Effector memory CD4-positive, alpha-beta T cell (primary cell): ENCODE results near the gene EME2.
"Not testable (repeated sequence)": the region's sequence is repeated elsewhere in the genome, so short reads cannot be mapped to it uniquely, and the experiment has no call there.

Experiments used
- DNase-seq, 3 donors: peaks; one replicate each; pipeline ENCODE4 v3.0.0-alpha.2; 2020
- H3K27ac ChIP-seq: 2 replicates; pipeline ENCODE4 v1.7.0; 2013; ENCODE audit warnings: mild to moderate bottlenecking, low read length, moderate library complexity; ENCODE audit not compliant: insufficient read depth, poor library complexity, severe bottlenecking
- H3K27me3 ChIP-seq: replicated peaks from 2 replicates; pipeline ENCODE4 v1.7.0; 2013; ENCODE audit warnings: mild to moderate bottlenecking, low read length; ENCODE audit not compliant: insufficient read depth, control insufficient read depth, poor library complexity, severe bottlenecking
- H3K36me3 ChIP-seq: 2 replicates; pipeline ENCODE4 v1.7.0; 2013; ENCODE audit warnings: mild to moderate bottlenecking, low read length, moderate library complexity; ENCODE audit not compliant: control insufficient read depth, insufficient read depth
- H3K4me1 ChIP-seq: 2 replicates; pipeline ENCODE4 v1.7.0; 2013; ENCODE audit warnings: low read length, mild to moderate bottlenecking; ENCODE audit not compliant: control insufficient read depth, insufficient read depth, poor library complexity, severe bottlenecking
- H3K4me3 ChIP-seq: 2 replicates; pipeline ENCODE4 v1.7.0; 2013; ENCODE audit warnings: low read length, low read depth, mild to moderate bottlenecking; ENCODE audit not compliant: insufficient read depth, poor library complexity, severe bottlenecking
- H3K9me3 ChIP-seq: 2 replicates; pipeline ENCODE4 v1.7.0; 2013; ENCODE audit warnings: mild to moderate bottlenecking, low read length, moderate library complexity; ENCODE audit not compliant: control insufficient read depth

EME2 gene

DNA sequence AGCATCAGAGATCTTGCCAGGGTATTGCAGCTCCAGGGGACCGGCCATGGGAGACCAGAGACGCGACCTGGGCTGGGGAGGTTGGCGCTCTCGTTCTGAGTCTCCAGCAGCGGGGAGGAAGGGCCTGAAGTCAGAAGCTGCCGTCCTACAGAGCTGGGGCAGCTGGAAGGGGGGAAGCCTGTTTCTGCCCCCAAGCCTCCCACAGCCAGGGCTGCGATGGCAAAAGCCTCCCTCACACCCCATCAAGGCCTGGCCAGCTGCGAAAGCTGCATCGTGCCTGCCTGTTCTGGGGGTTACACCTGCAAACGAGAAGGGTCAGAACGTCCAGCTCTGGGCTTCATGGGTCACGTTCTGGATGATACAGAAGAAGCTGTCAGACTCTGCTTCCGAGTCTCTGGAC is 40.5 kb upstream of the EME2 start:
- Histone ChIP-seq H3K27me3 (no peaks in the 10 kb centered on the region), H3K27ac (no peak overlapping the region), H3K4me1 (no peaks in the 10 kb centered on the region), H3K36me3 (peaks cover 62% of the 10 kb centered on the region), H3K4me3 (no peak overlapping the region), H3K9me3 (no peaks in the 10 kb centered on the region)
- DNase-seq: no peak

DNA sequence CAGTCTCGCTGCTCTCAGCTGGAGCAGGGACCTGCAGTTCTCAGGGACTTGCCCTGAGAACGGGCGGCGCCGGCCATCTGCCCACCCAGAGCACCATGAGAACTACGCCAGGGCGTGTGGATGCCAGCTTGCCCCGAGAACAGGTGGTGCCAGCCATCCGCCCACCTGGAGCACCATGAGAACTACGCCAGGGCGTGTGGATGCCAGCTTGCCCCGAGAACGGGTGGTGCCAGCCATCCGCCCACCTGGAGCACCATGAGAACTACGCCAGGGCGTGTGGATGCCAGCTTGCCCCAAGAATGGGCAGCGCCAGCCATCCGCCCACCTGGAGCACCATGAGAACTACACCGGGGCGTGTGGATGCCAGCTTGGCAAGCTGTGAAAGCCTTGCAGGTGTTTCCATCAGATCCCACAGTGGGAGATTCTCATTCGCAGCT is 40.0 kb upstream of the EME2 start:
- not testable (repeated sequence) for DNase-seq, H3K9me3 ChIP-seq, H3K4me3 ChIP-seq, H3K27ac ChIP-seq, H3K4me1 ChIP-seq, H3K27me3 ChIP-seq
- H3K36me3 ChIP-seq: peaks cover 58% of the 10 kb centered on the region

DNA sequence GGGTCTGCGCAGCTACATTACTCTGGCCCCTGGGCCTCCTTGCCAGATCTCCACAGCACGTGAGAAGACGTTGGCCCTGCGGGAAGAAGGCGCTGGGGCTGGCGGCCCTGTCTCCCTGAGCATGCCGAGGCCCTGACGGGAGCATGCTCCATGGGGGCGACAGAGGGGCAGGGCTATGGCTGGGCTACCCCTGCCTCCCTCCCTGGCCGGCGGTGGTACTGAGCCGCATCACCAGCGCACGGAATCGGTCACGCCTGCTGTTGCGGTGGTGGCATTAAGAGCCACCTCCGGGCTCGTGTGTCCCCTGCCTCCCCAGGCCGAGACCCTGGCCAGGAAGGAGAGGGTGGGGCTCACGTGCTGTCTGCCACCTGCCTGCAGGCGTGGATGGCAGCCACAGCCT is 38.5 kb upstream of the EME2 start:
- Histone ChIP-seq H3K36me3 (peaks cover 44% of the 10 kb centered on the region), H3K4me3 (no peak overlapping the region), H3K4me1 (no peaks in the 10 kb centered on the region)

DNA sequence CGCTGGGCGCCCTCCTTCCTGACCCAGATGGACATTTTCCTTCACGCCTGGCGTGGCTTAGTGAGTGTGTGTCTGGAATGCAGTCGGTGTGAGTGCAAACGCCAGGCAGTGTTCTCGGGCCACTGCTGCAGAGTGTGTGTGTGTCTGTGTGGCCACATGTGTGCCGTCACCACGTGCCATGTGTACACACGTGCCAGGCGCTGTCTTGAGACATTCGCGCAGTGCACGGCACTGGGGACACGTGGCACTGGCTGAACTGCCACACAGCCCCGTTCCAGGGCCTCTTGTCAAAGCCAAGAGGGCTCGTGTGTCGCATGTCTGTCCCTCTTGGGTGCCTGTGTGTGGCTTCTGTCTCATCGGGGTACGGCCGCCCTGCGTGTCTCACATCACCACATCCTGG is 37.8 kb upstream of the EME2 start:
- Histone ChIP-seq H3K4me1 (no peaks in the 10 kb centered on the region), H3K4me3 (no peak overlapping the region), H3K27ac (no peak overlapping the region), H3K9me3 (no peaks in the 10 kb centered on the region), H3K36me3 (peaks cover 38% of the 10 kb centered on the region), H3K27me3 (no peaks in the 10 kb centered on the region)
- no peak for DNase-seq

More for the DNA sequence above, 38.5 kb upstream of the EME2 start:
- no peaks in the 10 kb centered on the region for H3K27me3 ChIP-seq
- no peaks in the 10 kb centered on the region for H3K9me3 ChIP-seq
- H3K27ac ChIP-seq: no peak overlapping the region
- DNase-seq: no peak

DNA sequence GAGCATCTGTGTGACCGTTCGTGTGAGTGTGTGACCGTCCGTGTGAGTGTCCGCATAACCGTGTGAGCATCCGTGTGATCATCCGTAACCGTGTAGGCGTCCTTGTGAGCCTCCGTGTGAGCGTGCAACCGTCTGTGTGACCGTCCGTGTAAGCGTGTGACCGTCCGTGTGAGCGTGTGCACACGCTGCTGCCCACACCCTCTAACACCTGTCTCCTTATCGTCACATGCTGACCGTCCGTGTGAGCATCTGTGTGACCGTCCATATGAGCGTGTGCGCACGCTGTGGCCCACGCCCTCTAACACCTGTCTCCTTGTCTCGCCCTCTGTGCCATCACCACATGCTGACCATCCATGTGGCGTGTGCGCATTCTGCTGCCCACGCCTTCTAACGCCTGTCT is 32.4 kb upstream of the EME2 start:
- Histone ChIP-seq H3K4me1 (no peaks in the 10 kb centered on the region), H3K27ac (no peak overlapping the region), H3K36me3 (peaks cover 16% of the 10 kb centered on the region), H3K4me3 (no peak overlapping the region), H3K9me3 (no peaks in the 10 kb centered on the region), H3K27me3 (no peaks in the 10 kb centered on the region)
- no peak for DNase-seq

DNA sequence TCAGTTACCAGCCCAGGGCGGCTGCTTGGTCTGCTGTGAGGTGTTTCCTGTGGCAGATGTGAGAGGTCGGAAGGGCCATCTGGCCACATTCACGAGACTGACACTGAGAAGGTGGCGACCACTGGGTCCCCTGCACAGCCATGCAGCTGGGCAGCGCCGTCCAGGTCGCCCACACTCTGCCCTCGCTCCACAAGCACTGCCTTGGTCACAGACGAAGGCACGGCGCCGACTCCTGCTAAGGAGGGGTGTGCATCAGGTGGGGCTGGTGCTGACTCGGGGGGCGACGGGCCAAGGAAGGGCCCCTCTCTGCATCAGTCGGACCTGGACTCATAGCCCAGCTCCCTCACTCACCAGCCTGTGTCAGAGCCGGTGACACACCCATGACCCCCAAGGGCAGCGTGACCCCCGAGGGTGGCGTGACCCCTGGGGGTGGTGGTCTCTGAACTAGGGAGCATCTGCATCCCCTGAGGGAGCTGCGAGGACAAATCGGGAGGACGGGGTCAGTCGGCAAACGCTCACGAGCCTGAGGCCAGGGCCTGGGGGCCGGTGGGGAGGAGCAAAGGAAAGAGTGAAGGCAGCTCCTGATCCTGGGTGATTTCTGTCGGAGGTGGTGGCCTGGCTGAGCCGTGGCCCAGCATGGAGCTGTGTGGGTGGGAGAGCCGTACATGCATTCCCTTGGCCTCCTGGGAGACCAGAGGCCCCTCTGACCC is 31.7 kb upstream of the EME2 start:
- Histone ChIP-seq H3K36me3 (peaks cover 20% of the 10 kb centered on the region), H3K27ac (no peak overlapping the region), H3K9me3 (no peaks in the 10 kb centered on the region), H3K4me1 (no peaks in the 10 kb centered on the region), H3K4me3 (no peak overlapping the region), H3K27me3 (no peaks in the 10 kb centered on the region)
- DNase-seq: no peak

DNA sequence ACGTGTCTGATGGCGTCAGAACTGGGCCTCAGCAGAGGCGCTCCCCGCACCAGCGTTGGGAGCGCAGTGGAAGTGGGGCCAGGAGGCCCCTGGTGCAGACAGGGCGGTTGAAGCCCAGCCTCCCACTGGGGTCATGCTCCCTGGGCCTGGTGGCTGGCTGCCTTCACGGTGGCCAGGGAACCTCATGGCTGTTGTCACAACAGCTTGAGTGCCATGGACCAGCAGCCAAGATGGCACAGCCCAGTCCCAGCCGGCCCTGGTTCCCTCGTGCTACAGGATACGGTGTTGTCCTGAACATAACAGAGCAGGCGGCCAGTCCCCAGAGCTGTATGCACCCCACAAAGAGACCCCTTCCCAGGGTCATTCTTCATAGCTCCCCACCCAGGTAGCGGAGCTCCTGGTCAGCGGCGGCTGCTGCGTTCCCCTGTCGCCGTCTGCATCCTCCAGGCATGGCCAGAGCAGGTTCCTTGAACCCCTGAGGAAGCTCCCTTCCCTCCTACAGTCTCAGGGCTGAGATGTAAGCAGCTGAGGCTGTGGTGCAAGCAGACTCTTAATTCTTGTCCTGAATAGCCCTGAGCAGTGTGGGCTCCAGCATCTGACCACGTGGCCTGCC is 31.0 kb upstream of the EME2 start:
- DNase-seq: no peak
- H3K9me3 ChIP-seq: no peaks in the 10 kb centered on the region
- H3K4me3 ChIP-seq: no peak overlapping the region
- H3K4me1 ChIP-seq: no peaks in the 10 kb centered on the region
- H3K36me3 ChIP-seq: peaks cover 27% of the 10 kb centered on the region
- no peaks in the 10 kb centered on the region for H3K27me3 ChIP-seq
- no peak overlapping the region for H3K27ac ChIP-seq

DNA sequence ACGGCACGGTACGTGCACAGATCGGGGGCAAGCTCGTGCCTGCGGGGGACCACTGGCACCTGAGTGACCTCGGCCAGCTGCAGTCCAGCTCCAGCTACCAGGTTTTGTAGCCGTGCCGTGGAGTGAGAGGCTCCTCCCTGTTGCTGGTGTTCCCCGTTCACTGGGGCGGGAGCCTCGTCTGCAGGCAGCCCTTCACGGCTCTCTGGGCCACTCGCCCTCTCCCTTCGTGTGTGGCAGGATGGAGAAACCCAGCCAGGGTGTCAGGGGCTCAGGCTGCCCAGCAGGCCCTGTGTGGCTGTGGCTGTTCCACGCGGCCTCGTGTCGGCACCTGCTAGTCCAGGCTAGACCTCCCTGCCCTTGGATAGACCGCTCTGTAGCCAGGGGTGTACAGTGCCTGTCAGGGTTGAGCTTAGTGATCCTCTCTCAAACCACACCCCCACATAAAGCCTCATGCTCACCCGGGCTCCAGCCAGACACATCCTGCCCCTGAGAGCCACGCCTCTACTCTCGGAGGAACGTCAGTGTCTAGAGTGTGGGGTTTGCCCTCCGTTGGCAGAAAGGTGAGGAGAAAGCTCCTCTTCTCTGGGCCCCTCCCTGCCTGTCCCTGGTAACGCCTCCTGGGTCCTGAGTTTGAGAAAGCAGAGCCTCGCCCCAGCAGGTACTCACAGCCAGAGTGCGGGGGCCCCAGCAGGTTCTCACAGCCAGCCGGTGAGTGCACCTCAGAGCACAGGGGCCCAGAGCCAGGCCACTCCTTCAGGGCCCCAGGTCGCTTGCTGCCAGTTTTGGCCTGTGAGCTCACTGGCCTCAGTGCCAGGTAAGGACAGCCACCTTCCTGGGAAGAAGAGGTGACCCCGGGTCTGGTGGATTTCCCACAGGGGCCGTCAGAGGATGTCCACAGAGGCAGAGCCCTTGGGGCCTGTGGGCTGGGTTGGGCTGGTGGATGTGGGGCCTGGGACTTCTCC is 29.0 kb upstream of the EME2 start:
- Histone ChIP-seq H3K27me3 (no peaks in the 10 kb centered on the region), H3K4me1 (no peaks in the 10 kb centered on the region), H3K27ac (no peak overlapping the region), H3K4me3 (no peak overlapping the region), H3K9me3 (no peaks in the 10 kb centered on the region), H3K36me3 (peaks cover 46% of the 10 kb centered on the region)
- DNase-seq: no peak

DNA sequence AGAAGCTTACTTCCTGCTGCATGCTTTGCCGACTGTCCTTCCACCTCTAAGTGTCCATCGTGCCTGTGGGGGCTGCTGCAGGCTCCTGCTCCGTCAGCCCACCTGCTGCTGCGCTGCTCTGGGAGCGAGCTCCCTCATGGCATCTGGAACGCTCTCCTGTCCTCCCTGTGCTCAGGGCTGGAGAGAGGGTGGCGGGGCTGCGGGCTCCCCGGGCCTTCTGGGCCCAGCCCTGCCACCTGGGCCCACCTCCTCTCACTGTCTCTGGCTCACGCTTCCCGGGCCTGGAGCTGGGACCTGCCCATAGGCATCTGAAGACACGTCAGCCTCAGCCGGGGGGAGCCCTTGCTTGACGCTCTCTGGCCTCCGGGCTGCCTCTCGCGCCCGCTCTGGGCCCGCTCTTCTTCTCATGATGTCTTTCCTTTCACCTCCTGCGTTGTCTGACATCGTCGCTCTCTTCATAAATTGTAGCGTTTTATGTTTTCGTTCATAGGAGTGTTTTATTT is 28.2 kb upstream of the EME2 start:
- Histone ChIP-seq H3K27me3 (no peaks in the 10 kb centered on the region), H3K4me3 (no peak overlapping the region), H3K9me3 (no peaks in the 10 kb centered on the region), H3K27ac (no peak overlapping the region), H3K4me1 (no peaks in the 10 kb centered on the region), H3K36me3 (peaks cover 54% of the 10 kb centered on the region)
- DNase-seq: no peak
